Astrocyte of the cerebellum (primary cell): Measurements from ENCODE around the gene ABAT.

ENCODE experiments used
- DNase-seq: peaks from one replicate; pipeline ENCODE4 v3.0.0-alpha.2; 2011; ENCODE audit warnings: low read depth
- H3K4me3 ChIP-seq: 2 replicates; pipeline ENCODE4 v1.5.1; 2011; ENCODE audit warnings: mild to moderate bottlenecking, low read depth, low read length, moderate library complexity
- in situ Hi-C: cut with HindIII; loops from 2 replicates; pipeline ENCODE4 v1.10.0; 2017; ENCODE audit warnings: low sequenced_read_pairs
- TF ChIP-seq, protein P1 (sequence below): IDR thresholded peaks from 2 replicates; pipeline ENCODE4 v1.5.1; 2012; ENCODE audit warnings: low read length, low read depth, moderate library complexity, mild to moderate bottlenecking; ENCODE audit errors: missing control alignments

ABAT gene

GRCh38 chr16:8631373-8631772 lies 43.0 kb upstream of the ABAT start:
- H3K4me3 ChIP-seq: no peak overlapping the region
- TF ChIP-seq, protein P1, sequence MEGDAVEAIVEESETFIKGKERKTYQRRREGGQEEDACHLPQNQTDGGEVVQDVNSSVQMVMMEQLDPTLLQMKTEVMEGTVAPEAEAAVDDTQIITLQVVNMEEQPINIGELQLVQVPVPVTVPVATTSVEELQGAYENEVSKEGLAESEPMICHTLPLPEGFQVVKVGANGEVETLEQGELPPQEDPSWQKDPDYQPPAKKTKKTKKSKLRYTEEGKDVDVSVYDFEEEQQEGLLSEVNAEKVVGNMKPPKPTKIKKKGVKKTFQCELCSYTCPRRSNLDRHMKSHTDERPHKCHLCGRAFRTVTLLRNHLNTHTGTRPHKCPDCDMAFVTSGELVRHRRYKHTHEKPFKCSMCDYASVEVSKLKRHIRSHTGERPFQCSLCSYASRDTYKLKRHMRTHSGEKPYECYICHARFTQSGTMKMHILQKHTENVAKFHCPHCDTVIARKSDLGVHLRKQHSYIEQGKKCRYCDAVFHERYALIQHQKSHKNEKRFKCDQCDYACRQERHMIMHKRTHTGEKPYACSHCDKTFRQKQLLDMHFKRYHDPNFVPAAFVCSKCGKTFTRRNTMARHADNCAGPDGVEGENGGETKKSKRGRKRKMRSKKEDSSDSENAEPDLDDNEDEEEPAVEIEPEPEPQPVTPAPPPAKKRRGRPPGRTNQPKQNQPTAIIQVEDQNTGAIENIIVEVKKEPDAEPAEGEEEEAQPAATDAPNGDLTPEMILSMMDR: no peak
- no peak for DNase-seq
- in situ Hi-C loops: no loop called here

DNA sequence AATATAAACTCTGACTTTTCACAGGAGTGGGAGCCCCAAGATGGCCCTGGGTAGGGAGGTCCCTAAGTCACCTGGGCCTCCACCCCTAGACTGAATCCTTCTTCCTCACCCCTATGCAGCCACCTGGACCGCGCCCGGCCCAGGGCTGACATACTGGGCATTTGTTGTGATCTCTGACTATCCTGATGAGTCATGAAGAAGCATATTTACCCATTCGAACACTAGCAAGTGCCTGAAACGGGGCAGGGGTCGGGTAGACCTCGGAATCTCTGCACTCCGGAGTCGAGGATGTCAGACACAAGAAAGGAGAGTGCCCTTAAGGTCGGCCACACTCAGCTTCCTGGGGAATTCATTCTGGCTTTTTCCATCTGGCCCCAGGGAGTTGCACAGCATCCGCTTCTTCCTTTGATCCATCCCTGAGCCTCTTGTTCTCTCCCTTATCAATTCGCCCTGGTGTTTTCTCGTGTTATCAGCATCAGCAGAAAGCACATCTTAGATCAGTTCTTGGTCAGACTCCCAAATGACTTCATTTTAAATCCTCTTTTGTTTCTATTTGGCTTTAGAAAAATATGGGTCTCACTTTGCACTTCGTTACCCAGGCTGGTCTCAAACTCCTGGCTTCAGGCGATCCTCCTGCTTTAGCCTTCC lies 42.5 kb upstream of the ABAT start:
- in situ Hi-C loops: no loop called here
- DNase-seq: no peak
- TF ChIP-seq, protein P1: no peak
- H3K4me3 ChIP-seq: no peak overlapping the region

DNA sequence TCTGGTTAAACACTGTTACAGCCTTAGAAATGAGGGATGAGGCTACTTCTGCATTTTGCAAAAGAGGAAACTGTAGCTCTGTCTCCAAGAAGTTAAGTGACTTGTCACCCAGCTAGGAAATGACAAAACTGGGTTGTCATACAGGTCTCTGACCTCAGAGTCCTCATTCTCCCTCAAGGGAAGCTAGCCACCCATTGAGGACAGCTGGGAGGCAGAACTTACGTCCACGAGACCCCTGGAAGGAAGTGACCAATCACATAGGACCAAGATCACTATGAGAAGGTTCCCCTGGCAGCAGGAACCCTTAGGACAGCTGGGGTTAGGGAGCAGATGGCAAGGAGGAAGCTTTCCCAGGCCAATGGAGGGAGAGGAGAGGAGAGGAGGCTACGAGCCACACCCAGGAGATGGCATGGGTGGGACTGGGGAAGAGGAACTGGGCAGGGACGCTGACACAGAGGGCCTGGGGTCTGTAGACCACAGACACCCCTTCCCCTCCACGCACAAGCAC lies 41.7 kb upstream of the ABAT start:
- in situ Hi-C loops: no loop called here
- H3K4me3 ChIP-seq: no peak overlapping the region
- no peak for DNase-seq
- TF ChIP-seq, protein P1: no peak

DNA sequence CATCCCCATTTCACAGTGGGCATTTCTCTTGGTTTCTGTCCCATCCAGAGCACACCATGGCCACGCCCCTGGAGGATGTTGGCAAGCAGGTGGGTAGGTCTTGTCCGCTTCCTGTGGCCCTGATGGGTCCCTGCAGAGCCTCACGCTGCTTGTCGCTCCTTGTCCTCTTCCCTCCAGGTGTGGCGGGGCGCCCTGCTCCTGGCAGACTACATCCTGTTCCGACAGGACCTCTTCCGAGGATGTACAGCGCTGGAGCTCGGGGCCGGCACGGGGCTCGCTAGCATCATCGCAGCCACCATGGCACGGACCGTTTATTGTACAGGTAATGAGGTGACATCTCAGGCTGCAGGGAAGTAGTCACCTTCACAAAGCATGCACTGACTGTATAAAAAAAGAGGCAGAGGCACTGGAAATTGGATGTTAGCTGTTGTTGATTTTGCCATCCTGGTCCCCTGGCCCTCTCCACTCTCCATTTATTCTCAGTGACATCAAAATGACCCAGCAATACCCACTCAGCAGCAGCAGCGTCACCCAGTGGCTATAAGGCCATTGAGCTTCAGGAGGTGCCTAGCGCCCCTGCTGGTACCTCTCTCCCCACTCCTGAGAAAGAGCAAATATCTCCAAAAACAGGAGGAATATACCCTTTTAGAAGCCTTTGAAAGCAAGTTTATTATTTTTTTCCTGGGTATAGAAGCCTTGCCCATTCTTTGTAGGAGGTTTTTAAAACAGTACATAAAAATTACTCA lies 39.3 kb upstream of the ABAT start:
- TF ChIP-seq, protein P1: peak; percentile 90
- no peak overlapping the region for H3K4me3 ChIP-seq
- no peak for DNase-seq
- in situ Hi-C loops: loop anchor here (5.0 kb wide), 1 partner anchor 68 kb away; no protein-coding TSS in a partner anchor

DNA sequence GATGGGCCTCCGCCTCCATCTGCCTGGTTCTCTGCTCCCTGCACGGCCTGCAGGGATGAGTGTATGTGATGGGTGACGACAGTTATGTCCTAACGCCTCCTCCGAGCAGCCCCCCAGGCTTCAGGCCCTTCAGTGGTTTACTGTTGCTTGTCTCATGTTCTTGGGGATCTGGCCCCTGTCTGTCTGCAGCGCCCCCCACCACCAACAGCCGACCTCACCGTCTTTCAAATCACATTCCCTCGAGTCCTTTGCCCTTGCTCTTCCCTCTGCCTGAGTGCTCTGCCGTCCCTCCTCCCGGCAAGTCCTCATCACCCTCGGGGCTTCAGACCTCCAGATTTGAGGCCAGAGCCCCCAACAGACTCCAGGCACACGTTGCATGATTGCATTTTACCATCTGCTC lies 34.7 kb upstream of the ABAT start:
- TF ChIP-seq, protein P1: no peak
- no peak for DNase-seq
- in situ Hi-C loops: loop anchor here (5.0 kb wide), 1 partner anchor 72 kb away; no protein-coding TSS in a partner anchor
- no peak overlapping the region for H3K4me3 ChIP-seq

- DNase-seq: no peak
- in situ Hi-C loops: no loop called here
- TF ChIP-seq, protein P1: no peak
- no peak overlapping the region for H3K4me3 ChIP-seq
Observed at GRCh38 chr16:8641671-8642070, 32.7 kb upstream of the ABAT start.
